Karpas-422 (cell line): ENCODE data around the gene RIPK4. TPM values are rescaled to one million over a fixed set of nuclear protein-coding genes. Genes with fewer than 3 reads are reported as not detected.

Experiments used
- DNase-seq: peaks from one replicate; pipeline ENCODE4 v3.0.0-alpha.2; 2015
- H2AFZ ChIP-seq: fragments of 200-600 bp; sonication (generic); 2 replicates; pipeline ENCODE4 v1.6.1; 2014; ENCODE audit warnings: antibody characterized with exemption, low read length, mixed read lengths
- H3K27ac ChIP-seq: fragments of 200-600 bp; sonication (generic); 2 replicates; pipeline ENCODE4 v1.5.1; 2014; ENCODE audit warnings: mild to moderate bottlenecking, low read length, moderate library complexity
- H3K27me3 ChIP-seq: fragments of 200-600 bp; sonication (generic); 2 replicates; pipeline ENCODE4 v1.6.1; 2014; ENCODE audit warnings: low read length, mixed read lengths
- H3K36me3 ChIP-seq: fragments of 200-600 bp; sonication (generic); 2 replicates; pipeline ENCODE4 v1.6.1; 2014; ENCODE audit warnings: low read length, mixed read lengths; ENCODE audit not compliant: insufficient read depth
- H3K4me1 ChIP-seq: fragments of 200-600 bp; sonication (generic); 2 replicates; pipeline ENCODE4 v1.6.1; 2014; ENCODE audit warnings: mild to moderate bottlenecking, low read length, mixed read lengths
- H3K4me2 ChIP-seq: fragments of 200-600 bp; sonication (generic); 2 replicates; pipeline ENCODE4 v1.6.1; 2014; ENCODE audit warnings: low read length, low read depth, mild to moderate bottlenecking; ENCODE audit not compliant: poor library complexity, severe bottlenecking
- H3K4me3 ChIP-seq: fragments of 200-600 bp; sonication (generic); 2 replicates; pipeline ENCODE4 v1.5.1; 2014; ENCODE audit warnings: mild to moderate bottlenecking, antibody characterized with exemption, low read length, mixed read lengths
- H3K79me2 ChIP-seq: fragments of 200-600 bp; sonication (generic); 2 replicates; pipeline ENCODE4 v1.6.1; 2014; ENCODE audit warnings: mild to moderate bottlenecking, low read length, mixed read lengths
- H3K9ac ChIP-seq: fragments of 200-600 bp; sonication (generic); 2 replicates; pipeline ENCODE4 v1.6.0; 2014; ENCODE audit warnings: low read length
- H3K9me2 ChIP-seq: fragments of 200-600 bp; sonication (generic), shearing (Covaris generic); replicated peaks from 2 replicates; pipeline ENCODE4 v1.6.0; 2014; ENCODE audit warnings: mild to moderate bottlenecking, low read length, moderate library complexity; ENCODE audit not compliant: insufficient read depth
- H3K9me3 ChIP-seq: fragments of 300-700, 200-600 bp; sonication (generic); 2 replicates; pipeline ENCODE4 v1.6.1; 2014; ENCODE audit warnings: low read length, mixed read lengths
- H4K20me1 ChIP-seq: fragments of 200-600 bp; sonication (generic); 2 replicates; pipeline ENCODE4 v1.6.1; 2014; ENCODE audit warnings: mild to moderate bottlenecking, antibody characterized with exemption, low read length, low read depth; ENCODE audit not compliant: insufficient read depth
- total RNA-seq: library from RNA; depleted of rRNA; stranded (reverse); fragments of >200 nt; shearing (Covaris generic); gene quantifications from 2 replicates; pipeline ENCODE4 v1.2.3, GENCODE V29; 2014; ENCODE audit warnings: low replicate concordance

Gene RIPK4
- total RNA-seq, 1 experiment from 2014 or later: not detected

DNA sequence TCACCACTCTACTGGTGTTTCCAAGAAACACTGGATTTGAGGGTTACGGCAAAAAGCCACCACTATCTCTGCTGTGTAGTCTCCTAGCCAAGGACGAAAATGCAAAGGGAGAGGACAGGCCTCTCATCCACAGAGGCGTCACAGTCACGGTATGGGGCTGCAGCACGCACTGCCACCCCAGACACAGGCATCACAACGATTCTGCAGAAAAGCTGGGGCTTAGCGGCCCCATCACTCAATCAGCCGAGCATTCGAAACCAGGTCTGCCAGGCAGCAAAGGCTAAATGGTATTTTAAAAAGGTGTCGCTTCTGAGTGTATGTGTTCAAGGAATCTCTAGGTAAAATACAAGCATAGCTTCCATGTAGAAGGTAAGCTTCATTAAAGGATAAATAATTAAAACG is 1.4 kb downstream of the RIPK4 start:
- Histone ChIP-seq H3K79me2 (no peaks in the 10 kb centered on the region), H3K4me1 (no peaks in the 10 kb centered on the region), H2AFZ (no peak overlapping the region), H3K36me3 (no peaks in the 10 kb centered on the region), H4K20me1 (no peaks in the 10 kb centered on the region), H3K4me3 (no peak overlapping the region), H3K9ac (no peak overlapping the region), H3K9me3 (no peaks in the 10 kb centered on the region), H3K4me2 (no peak overlapping the region), H3K27ac (no peak overlapping the region), H3K9me2 (no peaks in the 10 kb centered on the region), H3K27me3 (no peaks in the 10 kb centered on the region)
- DNase-seq: no peak

DNA sequence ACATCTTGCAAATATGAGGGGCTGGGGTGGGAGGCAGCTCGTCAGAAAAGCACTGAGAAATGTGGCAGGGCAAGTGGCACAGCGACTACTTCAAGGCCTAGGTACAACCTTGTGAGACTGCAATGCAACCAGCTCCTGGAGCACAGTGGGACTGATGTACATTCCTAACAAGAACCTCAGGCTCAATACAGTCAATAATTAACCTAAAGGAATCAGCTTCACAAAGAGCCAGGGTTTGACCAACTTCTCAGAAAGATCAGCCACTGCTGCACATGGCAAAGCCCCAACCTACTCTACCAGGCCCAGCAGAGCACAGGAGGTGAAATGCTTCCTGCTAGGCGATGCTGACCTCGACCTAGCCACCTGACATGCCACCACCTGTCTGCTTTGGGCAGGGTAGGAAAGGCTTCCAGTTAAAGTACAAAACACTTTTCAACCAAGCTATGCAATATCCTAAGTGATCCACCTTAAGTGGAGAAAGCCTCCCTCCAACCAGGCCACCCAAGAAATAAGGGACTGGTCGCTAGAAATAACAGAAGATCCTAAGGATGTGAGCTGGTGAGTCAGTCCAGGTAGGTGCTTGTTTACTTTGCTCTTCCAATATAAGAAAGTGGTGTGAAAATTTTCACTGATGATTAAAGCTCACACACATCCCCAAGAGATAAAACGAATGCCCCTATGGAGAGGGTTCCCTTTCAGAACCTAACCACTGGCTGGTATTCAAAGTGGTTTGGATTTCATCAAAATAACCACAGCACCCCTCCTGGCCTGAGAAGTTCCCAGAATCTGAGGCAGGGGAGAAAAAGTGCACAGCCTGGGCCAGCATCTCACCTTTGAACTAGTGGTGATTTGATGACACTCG is 2.1 kb downstream of the RIPK4 start:
- Histone ChIP-seq H3K4me3 (no peak overlapping the region), H3K36me3 (no peaks in the 10 kb centered on the region), H3K9ac (no peak overlapping the region), H3K4me1 (no peaks in the 10 kb centered on the region), H3K9me2 (no peaks in the 10 kb centered on the region), H2AFZ (no peak overlapping the region), H3K9me3 (no peaks in the 10 kb centered on the region), H3K4me2 (no peak overlapping the region), H3K27ac (no peak overlapping the region), H3K27me3 (no peaks in the 10 kb centered on the region), H3K79me2 (no peaks in the 10 kb centered on the region), H4K20me1 (no peaks in the 10 kb centered on the region)
- no peak for DNase-seq

DNA sequence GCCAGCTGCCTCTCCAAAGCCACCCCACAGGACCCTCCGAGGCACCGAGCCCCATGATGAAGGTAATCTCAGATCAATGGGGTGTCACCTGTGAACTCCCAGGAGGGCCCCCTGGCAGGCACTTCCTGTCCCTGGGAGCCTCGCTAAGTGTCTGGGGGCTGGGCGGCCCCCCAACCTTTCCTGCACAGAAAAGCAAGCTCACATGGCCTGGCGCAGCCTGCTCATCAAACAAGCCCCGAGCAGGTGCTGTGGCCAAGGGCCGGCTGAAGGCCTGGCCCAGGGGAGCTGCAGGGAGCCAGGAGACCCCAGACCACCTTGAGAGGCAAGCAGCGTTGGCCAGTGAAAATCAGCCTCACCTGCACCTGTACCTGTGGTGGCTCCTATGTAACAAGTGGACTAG is 2.9 kb downstream of the RIPK4 start:
- Histone ChIP-seq H4K20me1 (no peaks in the 10 kb centered on the region), H3K27ac (no peak overlapping the region), H3K4me1 (no peaks in the 10 kb centered on the region), H3K79me2 (no peaks in the 10 kb centered on the region), H3K9me3 (no peaks in the 10 kb centered on the region), H3K4me2 (no peak overlapping the region), H3K36me3 (no peaks in the 10 kb centered on the region), H3K27me3 (no peaks in the 10 kb centered on the region), H3K9me2 (no peaks in the 10 kb centered on the region), H2AFZ (no peak overlapping the region), H3K9ac (no peak overlapping the region), H3K4me3 (no peak overlapping the region)
- DNase-seq: no peak

- Histone ChIP-seq H3K79me2 (no peaks in the 10 kb centered on the region), H3K4me3 (no peak overlapping the region), H3K4me2 (no peak overlapping the region), H3K4me1 (no peaks in the 10 kb centered on the region), H3K9ac (no peak overlapping the region), H3K9me2 (no peaks in the 10 kb centered on the region), H3K27ac (no peak overlapping the region), H3K36me3 (no peaks in the 10 kb centered on the region), H3K9me3 (no peaks in the 10 kb centered on the region), H4K20me1 (no peaks in the 10 kb centered on the region), H3K27me3 (no peaks in the 10 kb centered on the region), H2AFZ (no peak overlapping the region)
- DNase-seq: no peak
These were observed 3.4 kb downstream of the RIPK4 start for GRCh38 chr21:41763398-41763931.

GRCh38 chr21:41762753-41763152 is 4.1 kb downstream of the RIPK4 start:
- no peaks in the 10 kb centered on the region for H3K79me2 ChIP-seq
- H3K27me3 ChIP-seq: no peaks in the 10 kb centered on the region
- no peak overlapping the region for H3K4me2 ChIP-seq
- no peaks in the 10 kb centered on the region for H3K9me2 ChIP-seq
- no peak overlapping the region for H2AFZ ChIP-seq
- H3K4me3 ChIP-seq: no peak overlapping the region
- no peaks in the 10 kb centered on the region for H3K36me3 ChIP-seq
- H3K27ac ChIP-seq: no peak overlapping the region
- no peaks in the 10 kb centered on the region for H3K9me3 ChIP-seq
- H4K20me1 ChIP-seq: no peaks in the 10 kb centered on the region
- H3K4me1 ChIP-seq: no peaks in the 10 kb centered on the region
- H3K9ac ChIP-seq: no peak overlapping the region
- no peak for DNase-seq

DNA sequence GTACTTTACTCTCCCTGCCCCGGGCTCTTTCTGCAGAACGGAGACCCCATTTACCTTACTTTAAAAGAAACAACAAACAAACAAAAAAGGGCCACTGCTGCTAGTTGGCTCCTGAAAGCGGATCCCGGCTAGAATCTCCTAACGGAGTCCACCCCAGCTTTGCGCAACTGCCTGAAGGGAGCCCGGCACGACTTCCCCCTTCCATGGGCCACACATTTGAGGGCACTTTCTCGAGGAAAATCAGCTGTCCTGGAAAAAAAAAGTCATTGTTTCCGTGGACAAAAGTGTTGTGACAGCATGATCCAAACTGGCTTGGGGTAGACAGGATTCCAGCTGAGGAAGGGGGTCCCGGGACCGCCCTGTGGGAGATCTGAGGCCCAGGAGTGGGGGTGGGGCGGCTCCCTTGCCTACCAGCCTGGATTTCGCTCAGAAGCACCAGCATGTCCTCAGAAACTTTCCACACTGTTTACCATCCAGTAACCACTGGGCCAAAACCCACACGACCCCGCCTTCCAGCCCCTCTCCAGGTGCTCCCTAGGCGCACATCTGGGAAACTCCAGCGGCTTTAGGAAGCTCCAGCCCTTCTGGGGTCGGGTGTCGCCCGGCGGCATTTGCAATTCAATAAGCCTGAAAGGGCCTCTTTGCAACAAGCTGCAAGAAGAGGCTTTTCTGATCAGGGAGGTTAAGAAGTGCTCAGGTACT is 4.8 kb downstream of the RIPK4 start:
- no peaks in the 10 kb centered on the region for H3K79me2 ChIP-seq
- H3K4me2 ChIP-seq: no peak overlapping the region
- no peaks in the 10 kb centered on the region for H3K36me3 ChIP-seq
- no peak overlapping the region for H2AFZ ChIP-seq
- H4K20me1 ChIP-seq: no peaks in the 10 kb centered on the region
- no peak for DNase-seq
- H3K27me3 ChIP-seq: no peaks in the 10 kb centered on the region
- H3K4me1 ChIP-seq: no peaks in the 10 kb centered on the region
- no peaks in the 10 kb centered on the region for H3K9me2 ChIP-seq
- H3K9ac ChIP-seq: no peak overlapping the region
- H3K4me3 ChIP-seq: no peak overlapping the region
- H3K9me3 ChIP-seq: no peaks in the 10 kb centered on the region
- H3K27ac ChIP-seq: no peak overlapping the region

DNA sequence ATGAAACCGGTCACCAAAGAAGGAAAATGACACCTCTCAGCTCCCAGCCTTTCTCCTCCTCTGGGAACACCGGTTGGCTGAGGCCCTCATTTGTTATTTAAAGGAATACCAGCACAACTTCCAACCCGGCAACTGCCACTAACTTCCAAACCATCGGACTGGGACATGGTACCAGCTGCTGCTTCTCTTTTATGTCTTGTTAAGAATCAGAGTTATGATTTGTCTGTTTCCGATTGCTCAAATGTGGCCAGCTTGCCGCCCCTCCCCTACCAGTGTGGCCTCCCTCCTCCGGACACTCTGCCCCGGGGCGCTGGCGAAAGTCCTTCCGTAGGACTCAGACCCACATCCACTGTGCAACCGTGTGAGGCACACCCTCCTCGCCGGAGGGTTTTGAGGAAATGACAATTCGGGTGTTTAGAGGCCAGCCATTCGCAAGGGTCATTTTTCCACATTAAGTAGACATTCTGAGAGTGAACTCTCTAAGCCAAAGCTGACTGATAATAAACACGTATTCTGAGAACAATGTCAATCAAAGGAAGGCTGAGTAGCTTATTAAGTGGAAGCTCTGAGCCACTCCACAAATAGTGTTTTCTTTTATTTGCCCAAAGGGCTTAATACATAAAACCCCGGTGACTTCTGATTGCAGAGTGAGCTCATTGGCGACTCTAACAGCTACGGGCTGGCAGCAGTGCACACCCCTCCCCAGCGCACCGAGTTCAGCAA is 5.5 kb downstream of the RIPK4 start:
- Histone ChIP-seq H3K9ac (no peak overlapping the region), H3K27ac (no peak overlapping the region), H3K27me3 (no peaks in the 10 kb centered on the region), H3K4me1 (no peaks in the 10 kb centered on the region), H3K4me3 (no peak overlapping the region), H4K20me1 (no peaks in the 10 kb centered on the region), H2AFZ (no peak overlapping the region), H3K4me2 (no peak overlapping the region), H3K36me3 (no peaks in the 10 kb centered on the region), H3K9me3 (no peaks in the 10 kb centered on the region), H3K79me2 (no peaks in the 10 kb centered on the region), H3K9me2 (no peaks in the 10 kb centered on the region)
- no peak for DNase-seq

DNA sequence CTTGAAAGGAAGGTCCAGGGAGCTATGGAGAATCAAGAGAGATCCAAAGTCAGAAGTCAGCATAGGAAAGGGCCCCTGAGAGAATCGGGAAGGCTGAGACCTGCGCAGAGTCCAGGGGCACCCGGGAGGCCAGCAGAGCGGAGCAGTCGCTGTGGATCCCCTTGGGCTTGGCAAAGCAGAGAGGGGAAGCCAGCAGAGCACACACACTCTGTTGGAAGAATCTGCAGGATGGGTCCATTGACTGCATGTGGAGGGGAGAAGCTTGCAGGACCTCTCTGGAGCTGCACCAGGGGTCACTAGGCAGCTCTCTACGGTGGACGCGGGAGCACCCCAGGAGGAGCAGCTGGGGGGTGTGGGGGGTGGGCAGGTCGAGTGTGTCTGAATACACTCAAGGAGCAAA is 6.4 kb downstream of the RIPK4 start:
- H3K4me1 ChIP-seq: no peaks in the 10 kb centered on the region
- no peak overlapping the region for H3K4me2 ChIP-seq
- no peaks in the 10 kb centered on the region for H3K9me3 ChIP-seq
- H2AFZ ChIP-seq: no peak overlapping the region
- no peaks in the 10 kb centered on the region for H3K27me3 ChIP-seq
- no peaks in the 10 kb centered on the region for H3K79me2 ChIP-seq
- no peak for DNase-seq
- no peak overlapping the region for H3K4me3 ChIP-seq
- H3K9me2 ChIP-seq: no peaks in the 10 kb centered on the region
- H3K9ac ChIP-seq: no peak overlapping the region
- H3K27ac ChIP-seq: no peak overlapping the region
- H3K36me3 ChIP-seq: no peaks in the 10 kb centered on the region
- H4K20me1 ChIP-seq: no peaks in the 10 kb centered on the region
